ENCODE results near the gene ATP13A2. TPM values are rescaled to one million over a fixed set of nuclear protein-coding genes. Genes with fewer than 3 reads are reported as not detected.

Gene ATP13A2
- total and polyA plus RNA-seq, 2 donors from 2014 or later, result 23.8 to 38.6 TPM

GRCh38 chr1:17059391-17060305, 47.9 kb upstream of the ATP13A2 start:
- peak; percentile 67 for TF ChIP-seq CTCF (IDR thresholded peaks at IDR 0.05; ENCODE audit: borderline replicate concordance, extremely low read depth, insufficient read depth)
- DNase-seq (peak; percentile 74 to 82 (median 76)), FAIRE-seq (no peak)
- Histone ChIP-seq H3K4me1 (ENCODE audit: control insufficient read depth in 2 of 3, insufficient read depth in 2 of 3, low read depth in 1 of 3, low read length in 3 of 3) (peaks cover 0 to 3% (median 0%) of the 10 kb centered on the region in 3 donors), H3K27ac (ENCODE audit: low read depth in 2 of 2, low read length in 2 of 2) (no peak overlapping the region), H3K27me3 (ENCODE audit: control insufficient read depth, insufficient read depth, low read length) (no peaks in the 10 kb centered on the region), H3K4me3 (ENCODE audit: low read length in 3 of 3) (no peak overlapping the region), H3K9me3 (ENCODE audit: control insufficient read depth in 2 of 3, insufficient read depth in 1 of 3, low read length in 3 of 3) (no peaks in the 10 kb centered on the region), H3K9ac (ENCODE audit: low read length in 3 of 3) (no peak overlapping the region), H3K36me3 (ENCODE audit: control insufficient read depth in 2 of 3, insufficient read depth in 3 of 3, low read length in 3 of 3) (no peaks in the 10 kb centered on the region)
- intact Hi-C loops (cut with DNase I), result no loop called here

- H3K27ac ChIP-seq (ENCODE audit: low read depth in 2 of 2, low read length in 2 of 2), result no peak overlapping the region
- FAIRE-seq, result no peak
- H3K9ac ChIP-seq (ENCODE audit: low read length in 3 of 3), result no peak overlapping the region
- no peaks in the 10 kb centered on the region for H3K36me3 ChIP-seq (ENCODE audit: control insufficient read depth in 2 of 3, insufficient read depth in 3 of 3, low read length in 3 of 3)
- no peak overlapping the region for H3K4me3 ChIP-seq (ENCODE audit: low read length in 3 of 3)
- H3K4me1 ChIP-seq (ENCODE audit: control insufficient read depth in 2 of 3, insufficient read depth in 2 of 3, low read depth in 1 of 3, low read length in 3 of 3), result peaks cover 0 to 17% (median 9%) of the 10 kb centered on the region in 3 donors
- no peak for TF ChIP-seq CTCF (IDR thresholded peaks at IDR 0.05; ENCODE audit: borderline replicate concordance, extremely low read depth, insufficient read depth)
- intact Hi-C loops (cut with DNase I), result no loop called here
- DNase-seq, result no peak
- H3K9me3 ChIP-seq (ENCODE audit: control insufficient read depth in 2 of 3, insufficient read depth in 1 of 3, low read length in 3 of 3), result no peaks in the 10 kb centered on the region
- no peaks in the 10 kb centered on the region for H3K27me3 ChIP-seq (ENCODE audit: control insufficient read depth, insufficient read depth, low read length)
These were observed 44.8 kb upstream of the ATP13A2 start for GRCh38 chr1:17056551-17056950.

DNA sequence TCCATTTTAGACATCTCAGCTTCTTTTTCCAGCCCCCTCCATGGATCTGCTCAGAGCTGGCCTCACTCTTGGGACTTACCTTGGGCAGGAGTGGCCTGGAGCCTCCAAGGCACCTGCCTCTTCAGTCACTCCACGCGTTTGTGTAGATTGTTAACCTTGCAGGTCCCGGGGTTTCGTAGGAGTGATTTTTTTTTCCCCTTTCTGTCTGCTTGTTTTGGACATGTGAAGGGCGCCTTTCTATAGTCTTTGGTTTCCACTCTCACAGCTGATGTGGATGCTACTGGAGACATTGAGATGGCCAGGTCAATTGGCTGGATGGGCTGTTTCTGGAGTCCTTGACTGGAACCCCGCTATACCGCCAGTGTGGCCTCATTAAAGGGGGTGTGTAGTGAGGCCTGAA, 44.1 kb upstream of the ATP13A2 start:
- no peaks in the 10 kb centered on the region for H3K36me3 ChIP-seq (ENCODE audit: control insufficient read depth in 2 of 3, insufficient read depth in 3 of 3, low read length in 3 of 3)
- no peak for TF ChIP-seq CTCF (IDR thresholded peaks at IDR 0.05; ENCODE audit: borderline replicate concordance, extremely low read depth, insufficient read depth)
- peaks cover 0 to 19% (median 9%) of the 10 kb centered on the region in 3 donors for H3K4me1 ChIP-seq (ENCODE audit: control insufficient read depth in 2 of 3, insufficient read depth in 2 of 3, low read depth in 1 of 3, low read length in 3 of 3)
- H3K27ac ChIP-seq (ENCODE audit: low read depth in 2 of 2, low read length in 2 of 2), result no peak overlapping the region
- no peaks in the 10 kb centered on the region for H3K27me3 ChIP-seq (ENCODE audit: control insufficient read depth, insufficient read depth, low read length)
- no peak for FAIRE-seq
- no peak overlapping the region for H3K9ac ChIP-seq (ENCODE audit: low read length in 3 of 3)
- DNase-seq, result no peak
- no peak overlapping the region for H3K4me3 ChIP-seq (ENCODE audit: low read length in 3 of 3)
- H3K9me3 ChIP-seq (ENCODE audit: control insufficient read depth in 2 of 3, insufficient read depth in 1 of 3, low read length in 3 of 3), result no peaks in the 10 kb centered on the region
- intact Hi-C loops (cut with DNase I), result no loop called here
